Stimulated activated naive B cell treated with anti-CD40 and anti-IgM and Interleukin-4, amounts not matched to agents 10 μg/mL and 1 μg/mL and 100 μg/mL, for 72 hours (primary cell): ENCODE data around the gene MZB1.

Source experiments
- ATAC-seq, 2 donors: fragments of 150-1000 bp; cut with Tn5 transposase; replicated peaks; 2 replicates each; pipeline ENCODE4 v1.10.0; 2021; ENCODE audit warnings: moderate library complexity in 1 of 2
- DNase-seq: peaks from one replicate; pipeline ENCODE4 v3.0.0; 2021
- H3K27ac Mint-ChIP-seq: one replicate; pipeline ENCODE4 v1.8.0; 2022; ENCODE audit warnings: mild to moderate bottlenecking, mixed read lengths
- H3K27me3 Mint-ChIP-seq, 2 donors: one replicate each; pipeline ENCODE4 v1.8.0; 2022; ENCODE audit warnings: mixed read lengths in 2 of 2
- H3K36me3 Mint-ChIP-seq, 2 donors: one replicate each; pipeline ENCODE4 v1.8.0; 2022; ENCODE audit warnings: mixed read lengths in 2 of 2, mild to moderate bottlenecking in 1 of 2
- H3K4me1 Mint-ChIP-seq, 2 donors: one replicate each; pipeline ENCODE4 v1.8.0; 2022; ENCODE audit warnings: mixed read lengths in 2 of 2, mild to moderate bottlenecking in 1 of 2
- H3K4me3 Mint-ChIP-seq, 2 donors: one replicate each; pipeline ENCODE4 v1.8.0; 2022; ENCODE audit warnings: mild to moderate bottlenecking in 2 of 2, mixed read lengths in 2 of 2, moderate library complexity in 1 of 2
- H3K9me3 Mint-ChIP-seq, 2 donors: one replicate each; pipeline ENCODE4 v1.8.0; 2022; ENCODE audit warnings: mixed read lengths in 2 of 2, mild to moderate bottlenecking in 1 of 2

The MZB1 gene

DNA sequence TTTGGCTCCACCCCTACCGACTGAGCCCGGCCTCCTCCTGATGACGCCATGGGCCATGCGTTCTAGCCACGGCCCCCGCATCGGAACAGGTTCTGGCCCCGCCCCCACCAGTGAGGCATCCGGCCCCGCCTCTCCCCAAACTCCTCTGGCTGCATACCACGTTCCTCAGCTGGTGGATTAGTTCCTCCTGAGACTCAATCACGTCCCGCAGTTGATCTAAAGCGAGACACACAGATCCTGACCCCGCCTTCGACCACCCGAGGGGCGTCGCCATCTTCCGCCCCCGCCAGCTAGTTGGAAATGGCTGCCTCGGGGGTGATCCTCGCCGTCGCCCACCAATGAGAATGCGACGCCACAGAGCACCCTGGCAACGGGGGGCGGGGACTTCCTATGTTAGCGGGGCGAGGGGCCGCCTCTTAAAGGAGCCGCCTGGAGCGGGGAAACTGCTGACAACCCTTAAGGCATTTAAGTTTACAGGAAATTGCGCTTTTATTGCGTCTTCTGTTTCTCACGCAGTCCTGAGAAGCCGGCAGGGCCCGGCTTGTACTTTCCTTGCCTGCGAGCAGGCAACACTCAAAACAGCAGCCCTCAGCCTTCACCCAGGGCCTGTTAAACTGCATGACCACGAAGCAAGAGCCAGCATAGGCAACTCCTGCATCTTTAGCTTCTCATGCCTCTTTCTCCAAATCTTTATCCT, 14.2 kb upstream of the MZB1 start, which contains the start of gene SPATA24:
SPATA24 (minus strand) TSS at position 303 of the 697 bp plus-strand sequence; CDS start at position 274, 29 bp downstream.
- peak within 1 kb of the TSS; percentile 85 to 87 for H3K4me3 Mint-ChIP-seq
- peaks cover 5 to 7% of the 10 kb centered on the region in 2 donors for H3K36me3 Mint-ChIP-seq
- H3K4me1 Mint-ChIP-seq = peaks cover 40 to 56% of the 10 kb centered on the region in 2 donors
- peak within 1 kb of the TSS; percentile 97 for H3K27ac Mint-ChIP-seq
- H3K9me3 Mint-ChIP-seq = peaks cover 0 to 1% of the 10 kb centered on the region in 2 donors
- no peaks in the 10 kb centered on the region for H3K27me3 Mint-ChIP-seq
- DNase-seq = peak; percentile 98
- peak; percentile 79 to 86 for ATAC-seq

DNA sequence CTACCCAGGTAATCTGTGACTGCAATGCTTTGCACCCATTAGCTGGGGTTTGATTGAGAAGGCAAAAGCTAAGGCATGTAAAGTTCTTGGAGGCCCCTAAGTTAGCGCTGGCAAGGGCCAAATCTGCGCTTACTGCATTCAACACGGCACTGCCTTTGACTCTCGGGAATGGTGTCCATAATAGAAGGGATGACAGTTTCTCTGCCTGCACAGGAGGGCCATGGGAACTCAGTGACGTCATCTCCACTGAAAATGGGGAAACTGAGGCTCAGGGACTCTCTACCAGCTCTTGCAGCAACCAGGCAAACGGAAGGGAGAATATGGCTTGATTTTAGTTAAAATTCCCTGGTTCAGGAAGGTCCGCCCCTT, 13.7 kb upstream of the MZB1 start:
- H3K36me3 Mint-ChIP-seq = peaks cover 5 to 7% of the 10 kb centered on the region in 2 donors
- peaks cover 41 to 56% of the 10 kb centered on the region in 2 donors for H3K4me1 Mint-ChIP-seq
- no peak for DNase-seq
- H3K27ac Mint-ChIP-seq = peak overlapping the region; percentile 97
- H3K9me3 Mint-ChIP-seq = peaks cover 0 to 1% of the 10 kb centered on the region in 2 donors
- H3K4me3 Mint-ChIP-seq = peak overlapping the region; percentile 85 to 87
- no peaks in the 10 kb centered on the region for H3K27me3 Mint-ChIP-seq
- no peak for ATAC-seq

DNA sequence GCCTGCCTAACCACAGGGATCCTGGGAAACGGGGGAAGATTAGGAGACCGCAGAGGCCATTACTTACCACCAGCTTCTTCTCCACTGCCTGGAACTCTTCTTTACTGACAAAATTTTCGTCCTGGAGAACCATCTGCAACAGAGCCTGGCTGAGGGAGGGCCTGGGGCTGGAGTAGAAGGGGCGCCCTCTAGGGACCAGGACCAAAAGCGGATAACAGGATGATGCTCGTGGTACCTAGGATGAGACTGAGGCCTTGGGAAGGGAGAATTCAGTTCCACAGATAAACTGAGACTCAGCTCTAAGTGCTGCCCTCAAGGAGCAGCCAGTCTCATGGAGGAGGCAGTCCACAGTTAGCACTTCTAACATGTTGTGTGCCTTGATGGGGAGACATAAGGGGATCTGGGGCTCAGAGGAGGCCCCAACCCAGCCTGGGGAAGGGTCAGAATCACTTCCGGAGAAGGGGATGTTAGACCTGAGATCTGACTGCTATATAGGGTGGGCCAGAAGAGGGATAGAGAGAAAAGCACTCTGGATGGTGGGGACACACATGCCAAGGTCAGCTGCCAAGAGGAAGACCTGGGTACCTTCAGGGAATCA, 12.9 kb upstream of the MZB1 start:
- no peak for DNase-seq
- H3K27ac Mint-ChIP-seq = peak overlapping the region; percentile 97
- no peaks in the 10 kb centered on the region for H3K27me3 Mint-ChIP-seq
- H3K4me3 Mint-ChIP-seq = peak overlapping the region; percentile 85 to 87
- ATAC-seq = no peak
- peaks cover 0 to 1% of the 10 kb centered on the region in 2 donors for H3K9me3 Mint-ChIP-seq
- peaks cover 38 to 50% of the 10 kb centered on the region in 2 donors for H3K4me1 Mint-ChIP-seq
- peaks cover 7 to 9% of the 10 kb centered on the region in 2 donors for H3K36me3 Mint-ChIP-seq

DNA sequence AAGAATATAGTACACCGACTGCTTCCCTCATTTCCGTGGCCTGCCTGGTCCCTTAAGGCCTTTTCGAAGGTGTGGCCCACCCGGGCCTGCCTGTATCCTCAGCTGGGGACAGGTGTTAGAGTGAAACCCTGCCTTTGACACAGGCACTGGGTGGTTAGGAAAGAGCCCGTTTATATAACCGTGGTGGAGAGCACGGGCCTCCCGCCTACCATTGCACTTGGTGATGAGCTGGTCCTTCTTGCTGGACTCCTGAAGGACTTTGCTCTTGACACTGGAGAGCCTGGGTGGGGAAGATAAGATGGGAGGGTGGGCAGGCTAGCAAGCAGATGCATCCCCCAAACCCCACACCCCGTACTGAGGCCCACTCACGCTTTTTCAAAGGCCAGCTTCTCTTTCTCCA, 11.8 kb upstream of the MZB1 start:
- ATAC-seq = no peak
- DNase-seq = no peak
- H3K27ac Mint-ChIP-seq = no peak overlapping the region
- H3K27me3 Mint-ChIP-seq = no peaks in the 10 kb centered on the region
- peaks cover 14 to 15% of the 10 kb centered on the region in 2 donors for H3K36me3 Mint-ChIP-seq
- H3K9me3 Mint-ChIP-seq = peaks cover 0 to 1% of the 10 kb centered on the region in 2 donors
- H3K4me1 Mint-ChIP-seq = peaks cover 33 to 50% of the 10 kb centered on the region in 2 donors
- no peak overlapping the region for H3K4me3 Mint-ChIP-seq

DNA sequence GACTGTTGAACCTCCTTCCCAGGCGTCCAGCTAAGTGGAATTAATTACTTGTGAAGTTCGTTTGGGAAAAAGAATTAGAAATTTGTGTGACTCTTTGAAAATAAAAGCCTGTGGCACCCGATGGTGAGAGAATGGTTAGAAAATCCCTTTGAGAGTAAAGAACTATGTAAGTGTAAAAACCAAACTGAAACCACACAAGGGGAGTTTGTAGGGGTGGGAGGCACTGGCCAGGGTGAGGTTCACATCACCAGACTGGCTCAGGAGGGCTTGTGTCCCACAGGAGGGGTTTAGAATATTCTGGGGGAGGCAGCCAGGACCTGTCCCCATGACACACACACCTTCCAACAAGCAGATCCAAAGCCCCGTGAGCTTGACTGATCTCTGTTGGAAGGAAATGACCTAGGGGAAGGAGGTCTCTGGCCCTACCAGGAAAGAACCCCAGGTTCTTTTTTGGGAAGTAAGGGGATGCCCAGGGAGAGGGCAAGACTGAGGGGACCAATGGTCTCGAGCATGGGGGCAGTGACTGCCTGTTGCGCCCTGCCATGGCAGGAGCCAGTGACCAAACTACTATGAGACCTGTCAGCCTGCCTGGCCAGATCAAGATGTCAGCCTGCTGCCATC, 9.9 kb upstream of the MZB1 start:
- no peaks in the 10 kb centered on the region for H3K27me3 Mint-ChIP-seq

DNA sequence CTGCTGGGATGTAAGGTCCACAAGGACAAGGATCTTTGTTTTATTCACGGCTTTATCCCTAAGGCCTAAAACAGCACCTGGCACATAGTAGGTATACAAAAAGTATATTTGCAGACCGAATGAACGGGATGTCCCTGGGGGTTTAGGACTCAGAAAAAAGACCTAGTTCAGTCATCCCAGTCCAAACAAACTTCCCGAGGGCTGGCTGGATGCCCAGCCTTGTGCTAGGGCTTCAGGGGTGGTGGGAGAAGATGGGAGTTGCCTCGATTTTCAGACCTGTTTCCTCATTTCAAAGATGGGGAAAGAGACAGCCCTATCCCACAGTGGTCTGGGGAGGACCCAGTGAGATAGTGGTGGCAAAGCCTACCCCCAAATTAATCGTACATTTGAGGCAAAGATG, 8.2 kb upstream of the MZB1 start:
- ATAC-seq (no peak), DNase-seq (no peak)
- Mint-ChIP-seq H3K4me3 (no peak overlapping the region), H3K27ac (peak overlapping the region; percentile 42), H3K36me3 (peaks cover 24 to 25% of the 10 kb centered on the region in 2 donors), H3K9me3 (no peaks in the 10 kb centered on the region), H3K4me1 (peaks cover 28 to 50% of the 10 kb centered on the region in 2 donors), H3K27me3 (no peaks in the 10 kb centered on the region)

More for the DNA sequence above, 9.9 kb upstream of the MZB1 start:
- Mint-ChIP-seq H3K4me3 (peak overlapping the region; percentile 8 to 40), H3K36me3 (peaks cover 24 to 27% of the 10 kb centered on the region in 2 donors), H3K9me3 (peaks cover 0 to 1% of the 10 kb centered on the region in 2 donors), H3K27ac (peak overlapping the region; percentile 93), H3K4me1 (peaks cover 38 to 52% of the 10 kb centered on the region in 2 donors)
- DNase-seq (no peak), ATAC-seq (peak in 1 of 2 donors; percentile 47)

DNA sequence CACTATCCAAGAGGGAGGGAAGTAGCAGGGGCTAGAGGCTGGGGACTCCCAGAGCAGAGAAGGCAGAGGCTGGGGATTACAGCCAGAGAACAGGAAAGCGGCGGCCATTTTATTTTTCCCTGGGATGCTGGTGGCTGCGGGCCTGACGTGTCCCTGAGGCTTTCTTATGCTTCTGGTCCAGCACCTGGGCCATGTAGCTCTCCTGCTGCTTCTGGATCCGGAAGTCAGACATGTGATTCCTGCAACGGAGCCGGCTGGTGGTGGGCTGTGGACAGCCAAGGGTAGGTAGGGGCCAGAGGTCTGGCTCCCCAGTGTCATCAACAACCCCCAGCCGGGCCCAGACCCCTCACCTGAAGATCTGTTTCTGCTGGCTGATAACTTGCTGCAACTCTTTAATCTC, 7.0 kb upstream of the MZB1 start:
- H3K4me1 Mint-ChIP-seq = peaks cover 30 to 48% of the 10 kb centered on the region in 2 donors
- peak overlapping the region; percentile 33 for H3K27ac Mint-ChIP-seq
- H3K9me3 Mint-ChIP-seq = no peaks in the 10 kb centered on the region
- H3K4me3 Mint-ChIP-seq = no peak overlapping the region
- no peak for DNase-seq
- no peak for ATAC-seq
- peaks cover 25 to 29% of the 10 kb centered on the region in 2 donors for H3K36me3 Mint-ChIP-seq
- H3K27me3 Mint-ChIP-seq = no peaks in the 10 kb centered on the region

DNA sequence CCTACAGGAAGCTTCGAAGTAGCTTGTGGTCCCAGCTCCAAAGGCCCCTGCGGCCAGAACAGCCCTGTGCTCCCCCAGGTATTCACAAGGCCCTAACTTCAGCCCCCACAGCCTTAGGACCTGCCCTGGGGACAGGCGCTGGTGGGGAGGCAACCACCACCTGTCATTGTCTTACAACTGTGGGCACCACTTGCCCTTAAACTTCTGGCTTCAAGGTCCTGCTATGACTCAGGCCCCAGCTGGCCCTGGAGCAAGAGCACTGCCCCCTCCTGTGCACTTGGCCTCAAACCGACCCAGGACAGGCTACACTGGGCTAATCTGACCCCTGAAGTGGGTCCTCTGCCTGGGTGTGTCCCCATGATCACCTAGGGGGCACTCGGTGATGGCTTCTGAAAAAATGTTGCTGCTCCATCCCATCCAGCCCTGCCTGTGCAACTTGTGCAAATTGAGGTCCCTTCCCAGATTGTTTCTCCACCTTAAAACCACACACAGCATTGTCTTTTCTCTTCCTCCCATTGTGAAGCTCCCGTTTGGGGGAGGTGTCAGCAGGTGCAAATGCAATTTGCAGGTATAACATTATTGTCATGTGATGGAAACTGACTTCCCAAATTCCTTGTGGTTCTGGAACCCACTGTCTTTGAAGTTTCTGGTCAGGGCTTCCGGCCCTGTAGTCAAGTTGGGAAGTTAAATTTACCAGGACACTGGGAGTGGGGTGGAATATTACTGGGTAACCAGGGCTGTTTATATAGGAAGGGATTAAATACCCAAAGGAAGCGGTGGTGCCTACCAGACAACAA, 6.3 kb upstream of the MZB1 start:
- peak overlapping the region; percentile 88 for H3K27ac Mint-ChIP-seq
- H3K4me3 Mint-ChIP-seq = peak overlapping the region in 1 of 2 donors; percentile 70
- H3K27me3 Mint-ChIP-seq = no peaks in the 10 kb centered on the region
- H3K36me3 Mint-ChIP-seq = peaks cover 23 to 36% of the 10 kb centered on the region in 2 donors
- H3K4me1 Mint-ChIP-seq = peaks cover 36 to 55% of the 10 kb centered on the region in 2 donors
- DNase-seq = no peak
- no peaks in the 10 kb centered on the region for H3K9me3 Mint-ChIP-seq
- ATAC-seq = no peak

DNA sequence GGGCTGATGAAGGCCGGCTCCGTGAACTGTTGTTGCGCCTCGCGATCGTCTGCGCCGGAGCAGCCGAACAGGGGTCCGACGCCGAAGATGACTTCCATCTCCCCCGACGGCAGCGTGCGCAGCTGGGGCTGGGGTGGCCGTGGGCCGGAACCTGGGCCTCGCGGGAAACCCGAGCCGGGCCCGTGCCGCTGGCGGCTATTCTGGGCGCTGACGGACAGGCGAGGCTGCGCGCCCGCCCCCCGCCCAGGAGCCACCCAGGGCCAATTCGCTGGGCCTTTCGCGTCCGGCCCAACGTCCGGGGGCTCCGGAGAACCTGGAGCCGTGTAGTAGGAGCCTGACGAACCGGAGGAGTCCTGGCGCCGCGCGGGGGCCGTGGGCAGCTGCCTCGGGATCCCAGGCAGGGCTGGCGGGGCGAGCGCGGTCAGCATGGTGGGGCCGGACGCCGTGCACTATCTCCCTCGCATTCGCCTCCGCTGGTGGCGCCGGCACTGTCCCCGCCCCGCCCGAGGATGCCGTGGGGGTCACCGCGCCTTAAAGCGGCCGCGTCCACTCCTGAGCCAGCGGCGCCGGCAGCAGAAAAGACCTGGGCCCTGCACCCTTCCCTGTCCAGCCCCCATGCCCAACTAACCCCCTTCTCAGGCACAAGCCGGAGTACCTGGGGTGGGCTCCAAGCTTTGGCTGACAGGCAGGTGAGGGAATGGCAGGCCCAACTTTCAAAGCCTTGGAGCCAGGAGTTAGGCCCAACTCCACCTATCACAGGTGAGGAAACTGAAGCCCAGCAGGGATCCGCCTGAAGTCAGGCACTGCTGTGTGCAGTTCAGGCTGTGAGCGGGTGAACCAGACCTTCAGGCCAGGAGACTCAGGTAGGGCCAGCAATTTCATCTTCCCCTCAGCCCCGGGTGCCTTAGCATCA, 5.2 kb upstream of the MZB1 start, which contains the start of gene PROB1:
PROB1 (minus strand) TSS at position 451 of the 913 bp plus-strand sequence; CDS start at position 428, 23 bp downstream.
- Mint-ChIP-seq H3K27ac (peak within 1 kb of the TSS; percentile 97), H3K36me3 (peaks cover 24 to 38% of the 10 kb centered on the region in 2 donors), H3K9me3 (no peaks in the 10 kb centered on the region), H3K27me3 (no peaks in the 10 kb centered on the region), H3K4me3 (peak within 1 kb of the TSS; percentile 92 to 97), H3K4me1 (peaks cover 44 to 64% of the 10 kb centered on the region in 2 donors)
- no peak for DNase-seq
- no peak for ATAC-seq

DNA sequence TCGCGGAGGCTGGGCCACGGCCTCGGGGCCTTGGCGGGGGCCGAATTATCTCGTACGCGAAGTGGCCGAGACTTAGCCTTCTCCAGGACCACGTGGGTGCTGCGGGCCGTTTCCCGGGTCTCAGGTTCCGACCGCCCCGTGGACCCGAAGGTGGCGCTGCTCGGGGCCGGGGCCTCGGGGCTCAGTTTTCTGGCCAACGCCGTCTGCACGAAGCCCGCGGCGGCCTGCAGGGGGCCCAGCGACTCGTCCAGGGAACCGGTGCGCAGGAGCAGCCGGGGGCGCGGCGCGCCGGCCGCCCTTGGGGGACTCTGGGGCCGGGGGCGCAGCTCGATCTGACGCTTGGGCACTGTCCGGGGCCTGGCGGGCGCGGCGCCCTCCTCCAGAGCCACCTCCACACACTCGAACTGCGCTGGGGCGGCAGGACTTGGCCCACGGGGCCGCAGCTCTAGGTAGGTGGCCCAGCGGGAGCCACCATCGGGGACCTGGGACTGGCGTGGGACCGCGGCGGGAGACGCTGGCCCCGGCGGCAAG, 4.5 kb upstream of the MZB1 start:
- H3K4me3 Mint-ChIP-seq = peak overlapping the region; percentile 92 to 97
- peak overlapping the region; percentile 97 for H3K27ac Mint-ChIP-seq
- ATAC-seq (no peak), DNase-seq (no peak)
- H3K9me3 Mint-ChIP-seq = no peaks in the 10 kb centered on the region
- H3K27me3 Mint-ChIP-seq = no peaks in the 10 kb centered on the region
- peaks cover 24 to 40% of the 10 kb centered on the region in 2 donors for H3K36me3 Mint-ChIP-seq
- peaks cover 44 to 64% of the 10 kb centered on the region in 2 donors for H3K4me1 Mint-ChIP-seq

DNA sequence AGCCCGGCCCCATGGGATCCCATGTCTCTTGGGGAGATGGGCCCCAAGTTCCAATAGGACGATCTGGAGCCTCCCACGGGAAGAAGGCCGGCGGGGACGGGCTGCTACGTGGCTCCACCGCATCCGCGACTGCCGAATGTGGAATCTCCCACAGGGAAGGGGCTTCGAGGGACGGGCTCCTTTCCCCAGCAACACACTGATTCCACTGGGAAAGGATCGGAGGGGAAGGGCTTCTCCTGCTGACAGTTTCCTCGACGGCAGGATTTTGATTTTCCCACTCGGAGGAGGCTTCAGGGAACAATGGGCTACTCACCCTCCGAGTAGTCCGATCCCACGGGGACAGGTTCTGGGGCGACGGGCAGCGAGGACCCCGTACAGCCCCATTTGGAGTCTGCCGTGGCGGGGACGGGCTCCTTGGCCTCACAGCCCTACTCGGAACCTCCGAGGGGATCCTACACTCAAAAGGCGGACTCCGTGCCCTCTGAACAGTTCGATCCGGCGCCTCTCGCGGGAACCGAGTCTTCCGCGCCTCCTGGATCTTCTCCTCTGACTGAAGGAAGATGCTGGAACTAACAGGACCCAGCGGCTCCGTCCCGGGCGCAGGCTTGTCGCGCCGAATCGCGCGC, 3.9 kb upstream of the MZB1 start:
- Mint-ChIP-seq H3K27ac (peak overlapping the region; percentile 97), H3K4me3 (peak overlapping the region; percentile 92 to 97), H3K9me3 (no peaks in the 10 kb centered on the region), H3K4me1 (peaks cover 43 to 65% of the 10 kb centered on the region in 2 donors), H3K27me3 (no peaks in the 10 kb centered on the region), H3K36me3 (peaks cover 24 to 42% of the 10 kb centered on the region in 2 donors)
- ATAC-seq = no peak
- DNase-seq = no peak

DNA sequence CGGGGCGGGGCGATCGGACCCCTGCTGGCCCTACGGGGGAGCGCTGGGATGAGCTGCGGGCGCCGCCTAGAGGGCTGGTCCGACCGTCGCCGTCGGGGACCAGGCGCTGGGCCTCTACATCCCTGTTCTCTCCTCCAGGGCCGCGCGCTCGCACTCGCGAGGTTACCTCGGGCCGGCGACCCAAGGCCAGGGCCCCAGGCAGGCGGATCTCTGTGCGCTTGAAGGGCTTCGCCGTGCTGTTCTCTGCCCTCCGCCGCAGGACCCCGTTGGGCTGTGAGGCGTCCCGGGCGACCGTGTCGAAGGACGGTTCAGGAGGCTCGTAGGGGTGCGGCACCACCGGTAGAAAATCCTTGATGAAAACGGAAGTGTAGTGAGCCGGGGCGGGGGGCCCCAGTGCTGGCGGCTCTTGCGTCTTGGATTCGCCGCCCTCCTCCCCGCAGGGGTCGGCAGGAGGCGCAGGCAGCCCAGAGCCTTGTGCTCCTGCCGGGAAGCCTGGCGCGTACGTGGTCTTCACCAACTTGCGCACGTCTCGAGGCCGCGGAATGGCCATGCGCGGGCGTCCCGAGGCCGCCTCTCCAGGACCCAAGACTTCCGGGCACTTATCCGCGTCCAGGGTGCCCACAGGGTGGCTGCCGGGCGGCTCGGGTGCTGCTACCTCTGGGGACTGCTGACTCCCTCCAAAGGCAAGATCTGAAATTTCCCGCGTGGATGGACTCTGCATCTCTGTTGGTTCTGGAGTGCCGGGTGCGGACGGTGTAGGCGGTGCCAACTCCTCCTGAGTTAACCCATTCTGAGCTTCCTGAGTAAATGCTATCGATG, 3.2 kb upstream of the MZB1 start:
- ATAC-seq = peak; percentile 69 to 71
- Mint-ChIP-seq H3K27me3 (no peaks in the 10 kb centered on the region), H3K36me3 (peaks cover 29 to 49% of the 10 kb centered on the region in 2 donors), H3K4me3 (peak overlapping the region; percentile 92 to 97), H3K27ac (peak overlapping the region; percentile 97), H3K4me1 (peaks cover 49 to 73% of the 10 kb centered on the region in 2 donors), H3K9me3 (no peaks in the 10 kb centered on the region)
- peak; percentile 85 for DNase-seq
